ENCODE results near the gene DNAJC25.

Gene DNAJC25

GRCh38 chr9:111628411-111628810 lies 2.7 kb upstream of the DNAJC25 start:
- H3K27ac ChIP-seq: no peak overlapping the region
- no peak for TF ChIP-seq CTCF (conservative IDR thresholded peaks at IDR 0.05)

GRCh38 chr9:111630182-111630963 lies 761 bp upstream of the DNAJC25 start:
- TF ChIP-seq CTCF (conservative IDR thresholded peaks at IDR 0.05): no peak
- peak overlapping the region; percentile 89 for H3K27ac ChIP-seq

GRCh38 chr9:111630964-111631213 lies 245 bp upstream of the DNAJC25 start:
- TF ChIP-seq CTCF (conservative IDR thresholded peaks at IDR 0.05): no peak
- peak overlapping the region; percentile 89 for H3K27ac ChIP-seq

GRCh38 chr9:111632060-111632459 lies 926 bp downstream of the DNAJC25 start:
- no peak for TF ChIP-seq CTCF (conservative IDR thresholded peaks at IDR 0.05)
- H3K27ac ChIP-seq: peak overlapping the region; percentile 89

GRCh38 chr9:111632695-111633388 lies 1.7 kb downstream of the DNAJC25 start:
- TF ChIP-seq CTCF (conservative IDR thresholded peaks at IDR 0.05): no peak
- H3K27ac ChIP-seq: peak overlapping the region; percentile 89; the same call in 1 of the 2 replicates

- H3K27ac ChIP-seq: no peak overlapping the region
- no peak for TF ChIP-seq CTCF (conservative IDR thresholded peaks at IDR 0.05)
Measured at GRCh38 chr9:111633389-111633736, 2.2 kb downstream of the DNAJC25 start.

- H3K27ac ChIP-seq: no peak overlapping the region
- no peak for TF ChIP-seq CTCF (conservative IDR thresholded peaks at IDR 0.05)
Measured at GRCh38 chr9:111634860-111635259, 3.7 kb downstream of the DNAJC25 start.

All from VCaP (cell line).